ENCODE measurements around the gene ZP2.

The ZP2 gene

DNA sequence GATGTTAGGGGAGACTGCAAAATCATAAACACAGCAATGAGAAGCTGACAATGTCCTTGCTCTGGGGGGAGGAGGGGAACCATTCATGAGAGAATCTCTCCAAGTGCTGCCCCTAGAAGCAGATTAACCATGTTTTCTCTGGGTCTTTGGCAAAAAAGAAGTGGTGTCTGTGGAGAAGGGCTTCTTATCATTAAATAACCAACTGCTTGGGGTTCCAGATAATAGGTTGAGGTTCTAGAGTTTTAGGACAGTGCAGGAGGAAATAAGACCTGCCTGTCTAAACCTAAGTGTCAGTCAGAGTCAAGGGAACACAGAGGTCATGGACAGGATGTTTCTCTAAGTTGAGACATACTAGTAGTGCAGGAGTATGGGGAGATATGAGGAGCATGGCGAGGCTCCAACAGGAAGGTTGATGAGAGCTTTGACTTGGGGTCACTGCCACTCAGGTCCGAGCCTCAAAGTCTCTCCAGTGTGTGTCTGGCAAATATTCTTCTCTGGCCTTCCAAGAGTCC lies 17.0 kb upstream of the ZP2 start:
- CTCF ChIA-PET, result no interaction called here
- POLR2A ChIA-PET (ENCODE audit: low non-redundant PET), result no interaction called here

DNA sequence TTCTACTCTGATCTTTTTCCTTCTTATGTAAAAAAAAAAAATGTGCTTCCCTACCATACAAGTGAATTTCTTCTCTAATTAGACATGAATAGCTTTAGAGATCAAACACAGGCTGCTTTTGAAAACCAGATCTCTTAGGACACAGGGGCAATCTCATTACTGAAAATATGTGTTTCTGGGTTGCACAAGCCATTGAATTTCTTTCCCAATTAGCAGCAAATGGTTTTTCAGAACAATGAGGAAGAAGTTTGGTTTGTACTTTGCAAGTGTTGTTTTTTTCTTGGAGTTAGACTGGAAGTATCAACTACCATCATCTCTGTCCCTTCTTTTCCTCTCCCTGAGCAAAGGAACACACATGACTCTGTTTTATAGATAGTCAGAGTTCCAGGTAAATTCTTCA lies 16.5 kb upstream of the ZP2 start:
- ChIA-PET POLR2A (ENCODE audit: low non-redundant PET) (no interaction called here), CTCF (no interaction called here)
- no peak for DNase-seq (ENCODE audit: low spot score)
- TF ChIP-seq, protein P1, sequence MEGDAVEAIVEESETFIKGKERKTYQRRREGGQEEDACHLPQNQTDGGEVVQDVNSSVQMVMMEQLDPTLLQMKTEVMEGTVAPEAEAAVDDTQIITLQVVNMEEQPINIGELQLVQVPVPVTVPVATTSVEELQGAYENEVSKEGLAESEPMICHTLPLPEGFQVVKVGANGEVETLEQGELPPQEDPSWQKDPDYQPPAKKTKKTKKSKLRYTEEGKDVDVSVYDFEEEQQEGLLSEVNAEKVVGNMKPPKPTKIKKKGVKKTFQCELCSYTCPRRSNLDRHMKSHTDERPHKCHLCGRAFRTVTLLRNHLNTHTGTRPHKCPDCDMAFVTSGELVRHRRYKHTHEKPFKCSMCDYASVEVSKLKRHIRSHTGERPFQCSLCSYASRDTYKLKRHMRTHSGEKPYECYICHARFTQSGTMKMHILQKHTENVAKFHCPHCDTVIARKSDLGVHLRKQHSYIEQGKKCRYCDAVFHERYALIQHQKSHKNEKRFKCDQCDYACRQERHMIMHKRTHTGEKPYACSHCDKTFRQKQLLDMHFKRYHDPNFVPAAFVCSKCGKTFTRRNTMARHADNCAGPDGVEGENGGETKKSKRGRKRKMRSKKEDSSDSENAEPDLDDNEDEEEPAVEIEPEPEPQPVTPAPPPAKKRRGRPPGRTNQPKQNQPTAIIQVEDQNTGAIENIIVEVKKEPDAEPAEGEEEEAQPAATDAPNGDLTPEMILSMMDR (conservative IDR thresholded peaks at IDR 0.05; ENCODE audit: low read depth), result no peak
- no peak overlapping the region for H3K27ac ChIP-seq

More for the DNA sequence above, 17.0 kb upstream of the ZP2 start:
- H3K27ac ChIP-seq, result no peak overlapping the region
- TF ChIP-seq, protein P1 (conservative IDR thresholded peaks at IDR 0.05; ENCODE audit: low read depth), result no peak
- DNase-seq (ENCODE audit: low spot score), result no peak

DNA sequence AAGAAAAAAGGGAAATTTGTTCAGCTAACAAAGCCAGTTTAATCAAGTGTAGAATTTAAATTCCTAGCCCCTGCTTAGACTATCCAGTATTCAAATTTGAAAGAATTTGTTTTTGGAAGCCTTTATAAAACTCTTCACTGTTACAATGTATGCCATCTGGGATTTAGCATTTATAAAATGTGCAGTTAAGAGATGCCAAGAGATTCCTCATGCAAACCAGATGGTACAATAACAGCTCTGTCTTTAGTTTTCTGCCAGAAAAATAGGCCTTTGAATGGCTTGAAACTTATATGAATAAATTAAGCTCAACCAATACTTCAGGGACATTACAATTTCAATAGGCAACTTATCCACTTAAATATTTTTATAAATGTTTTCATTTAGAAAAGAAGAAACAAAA lies 15.4 kb upstream of the ZP2 start:
- ChIA-PET POLR2A (ENCODE audit: low non-redundant PET) (no interaction called here), CTCF (no interaction called here)
- no peak overlapping the region for H3K27ac ChIP-seq
- TF ChIP-seq, protein P1 (conservative IDR thresholded peaks at IDR 0.05; ENCODE audit: low read depth), result no peak
- DNase-seq (ENCODE audit: low spot score), result no peak

DNA sequence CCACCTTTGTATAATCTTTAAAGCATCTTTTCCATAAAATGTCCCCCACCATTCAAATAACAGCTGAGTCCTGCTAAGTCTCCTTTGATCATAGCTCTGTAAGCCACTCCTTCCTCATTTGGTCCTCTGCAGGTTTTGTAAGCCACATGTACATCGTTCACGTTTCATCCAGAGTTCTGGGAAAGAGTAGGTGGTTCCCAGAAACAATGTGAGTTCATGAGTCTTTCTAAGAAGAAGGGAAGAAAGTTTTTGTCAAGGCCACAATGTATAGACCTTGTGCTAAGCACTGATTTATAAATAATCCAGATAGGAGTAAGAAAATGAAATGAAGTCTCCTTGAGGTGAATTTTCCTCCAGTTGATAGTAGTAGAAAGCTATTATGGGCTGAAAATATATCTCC lies 13.4 kb upstream of the ZP2 start:
- CTCF ChIA-PET, result no interaction called here
- POLR2A ChIA-PET (ENCODE audit: low non-redundant PET), result no interaction called here
- no peak for DNase-seq (ENCODE audit: low spot score)
- TF ChIP-seq, protein P1 (conservative IDR thresholded peaks at IDR 0.05; ENCODE audit: low read depth), result no peak
- no peak overlapping the region for H3K27ac ChIP-seq

DNA sequence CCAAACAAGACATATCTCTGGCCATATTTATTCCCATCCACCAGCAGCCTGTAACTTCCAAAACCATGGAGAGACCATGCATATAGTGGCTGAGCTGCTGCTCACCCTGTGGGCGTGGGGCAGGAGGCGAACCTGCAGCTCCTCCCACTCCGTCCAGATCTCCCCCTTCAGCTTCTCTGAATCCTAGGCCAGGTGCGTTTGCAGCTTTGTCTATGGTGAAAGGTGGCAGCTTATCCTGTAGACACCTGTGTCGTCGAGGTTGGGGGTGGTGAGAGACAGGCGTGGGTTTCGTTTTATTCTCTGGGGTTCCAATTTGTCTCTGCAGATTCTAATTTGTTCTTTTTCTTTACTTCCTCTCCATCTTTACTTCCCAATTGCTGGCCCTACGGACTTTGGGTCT lies 12.4 kb upstream of the ZP2 start:
- CTCF ChIA-PET, result no interaction called here
- TF ChIP-seq, protein P1 (conservative IDR thresholded peaks at IDR 0.05; ENCODE audit: low read depth), result no peak
- no peak for DNase-seq (ENCODE audit: low spot score)
- POLR2A ChIA-PET (ENCODE audit: low non-redundant PET), result no interaction called here
- no peak overlapping the region for H3K27ac ChIP-seq

DNA sequence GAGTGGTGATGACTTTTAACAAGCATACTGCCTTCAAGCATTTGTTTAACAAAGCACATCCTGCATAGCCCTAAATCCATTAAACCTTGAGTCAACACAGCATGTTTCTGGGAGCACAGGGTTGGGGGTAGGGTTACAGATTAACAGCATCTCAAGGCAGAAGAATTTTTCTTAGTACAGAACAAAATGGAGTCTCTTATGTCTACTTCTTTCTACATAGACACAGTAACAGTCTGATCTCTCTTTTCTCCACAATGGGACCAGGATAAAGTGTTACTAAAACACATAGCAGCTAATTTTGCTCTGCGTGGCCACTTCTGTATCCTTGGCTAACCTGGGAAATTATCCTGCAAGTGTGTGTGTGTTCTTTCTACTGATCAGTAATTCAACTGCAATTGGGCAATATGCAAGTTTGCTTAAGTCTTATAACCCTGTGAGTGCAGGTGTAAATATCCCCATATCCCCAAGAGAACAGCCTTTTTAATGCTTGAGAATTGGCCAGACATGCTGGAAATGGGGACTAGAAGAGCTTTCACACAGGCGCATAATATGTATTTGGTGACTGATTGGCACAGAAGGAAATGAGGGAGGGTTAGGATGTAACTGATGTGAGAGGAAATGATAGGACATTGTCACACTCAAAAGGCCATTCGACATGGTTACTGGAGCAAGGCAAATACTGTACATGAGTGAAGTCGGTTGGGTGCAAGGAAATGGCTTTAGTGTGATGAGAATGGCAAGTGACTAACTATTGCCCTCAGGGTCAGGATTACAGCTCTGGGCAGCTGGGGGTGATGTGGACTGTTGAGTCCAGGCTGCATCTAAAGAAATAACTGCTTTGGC lies 11.3 kb upstream of the ZP2 start:
- POLR2A ChIA-PET (ENCODE audit: low non-redundant PET), result no interaction called here
- TF ChIP-seq, protein P1 (conservative IDR thresholded peaks at IDR 0.05; ENCODE audit: low read depth), result no peak
- no peak overlapping the region for H3K27ac ChIP-seq
- DNase-seq (ENCODE audit: low spot score), result no peak
- CTCF ChIA-PET, result no interaction called here

Data from RWPE1 (cell line).